Activated T-cell treated with anti-CD3 and anti-CD28 coated beads, Interleukin-2, amount 50 U/mL, for 1 hour (primary cell): ENCODE results near the gene FAU.
A peak's percentile ranks its signal among the peaks of the same experiment; 100 is the strongest.

Source experiments
- DNase-seq: peaks from one replicate; pipeline ENCODE4 v3.0.0-alpha.2; 2020

Gene FAU

GRCh38 chr11:65135633-65136145 is 13.8 kb upstream of the FAU start:
- no peak for DNase-seq

GRCh38 chr11:65134952-65135632 is 13.2 kb upstream of the FAU start:
- peak; percentile 78 for DNase-seq

GRCh38 chr11:65134240-65134951 is 12.5 kb upstream of the FAU start, which contains the start of gene SYVN1:
SYVN1 (minus strand) TSS chr11:65134519; CDS start chr11:65133601, 918 bp downstream.
- peak; percentile 93 for DNase-seq

- DNase-seq, result no peak
These were observed 11.8 kb upstream of the FAU start for GRCh38 chr11:65133724-65134123.

GRCh38 chr11:65132988-65133700 is 11.2 kb upstream of the FAU start:
- peak; percentile 55 for DNase-seq

GRCh38 chr11:65132238-65132987 is 10.5 kb upstream of the FAU start:
- peak; percentile 15 for DNase-seq

GRCh38 chr11:65131895-65132237 is 9.9 kb upstream of the FAU start:
- peak; percentile 15 for DNase-seq

GRCh38 chr11:65131417-65131776 is 9.5 kb upstream of the FAU start:
- DNase-seq, result peak; percentile 15

GRCh38 chr11:65130631-65131416 is 8.9 kb upstream of the FAU start:
- peak; percentile 16 for DNase-seq

- peak; percentile 18 for DNase-seq
These were observed 7.9 kb upstream of the FAU start for GRCh38 chr11:65129649-65130441.

GRCh38 chr11:65128182-65129145 is 6.5 kb upstream of the FAU start:
- DNase-seq, result peak; percentile 18

- peak; percentile 18 for DNase-seq
These were observed 5.7 kb upstream of the FAU start for GRCh38 chr11:65127473-65128181.

- DNase-seq, result no peak
These were observed 4.8 kb upstream of the FAU start for GRCh38 chr11:65126624-65127274.

- DNase-seq, result no peak
These were observed 3.5 kb upstream of the FAU start for GRCh38 chr11:65125197-65126056.

GRCh38 chr11:65124480-65125196 is 2.7 kb upstream of the FAU start:
- DNase-seq, result no peak

- DNase-seq, result no peak
These were observed 478 bp downstream of the FAU start for GRCh38 chr11:65121447-65121864.

- no peak for DNase-seq
These were observed 1.1 kb downstream of the FAU start for GRCh38 chr11:65120831-65121230.
